Glomerular endothelial cell (primary cell): ENCODE measurements around the gene MAGEA10. TPM values are rescaled to one million over a fixed set of nuclear protein-coding genes. Genes with fewer than 3 reads are reported as not detected.
"Not testable (repeated sequence)": the region's sequence is repeated elsewhere in the genome, so short reads cannot be mapped to it uniquely, and the experiment has no call there.

Experiments
- DNase-seq: peaks from one replicate; pipeline ENCODE4 v3.0.0-alpha.2; 2011; ENCODE audit warnings: low read depth, low spot score; ENCODE audit errors: extremely low read depth
- total RNA-seq: library from RNA; depleted of rRNA; stranded (reverse); fragments of >200 nt; gene quantifications from 2 replicates; pipeline ENCODE4 v1.2.3, GENCODE V29; 2015

The MAGEA10 gene
- not detected in 2 replicates for total RNA-seq

DNA sequence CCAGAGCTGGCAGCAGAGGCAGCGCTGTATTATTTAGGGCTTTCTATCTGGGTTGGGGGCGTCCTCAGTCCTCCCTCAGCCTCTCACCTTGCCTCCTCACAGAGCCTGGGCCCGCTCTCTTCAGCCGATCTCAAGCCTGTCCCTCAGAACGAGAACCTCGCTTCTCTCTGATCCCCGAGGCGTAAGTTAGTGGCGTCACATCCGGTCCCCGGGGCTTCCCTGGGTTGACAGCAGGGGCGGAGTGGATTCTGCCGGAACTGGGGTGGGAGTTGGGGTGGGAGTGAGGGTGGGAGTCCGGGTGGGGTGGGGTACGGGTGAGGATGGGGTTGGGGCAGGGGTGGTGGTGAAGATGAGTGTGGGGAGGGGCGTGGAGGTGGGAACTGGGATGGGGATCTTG lies at the start of gene MAGEA10:
TSS of gene MAGEA10 (minus strand) at position 190 of the 397 bp plus-strand sequence. CDS start 2,957 bp downstream, outside the sequence.
- no peak for DNase-seq

- DNase-seq, result no peak
These were observed 39.3 kb upstream of the MAGEA10 start for GRCh38 chrX:152177497-152178269.

- no peak for DNase-seq
These were observed 38.7 kb upstream of the MAGEA10 start for GRCh38 chrX:152177052-152177451.

GRCh38 chrX:152175892-152176291 lies 37.5 kb upstream of the MAGEA10 start:
- not testable (repeated sequence) for DNase-seq

- not testable (repeated sequence) for DNase-seq
These were observed 35.5 kb upstream of the MAGEA10 start for GRCh38 chrX:152173923-152174322.

GRCh38 chrX:152170621-152171020 lies 32.2 kb upstream of the MAGEA10 start:
- DNase-seq, result no peak

- DNase-seq, result no peak
These were observed 26.8 kb upstream of the MAGEA10 start for GRCh38 chrX:152165033-152165743.

GRCh38 chrX:152157042-152157441 lies 18.7 kb upstream of the MAGEA10 start:
- DNase-seq, result no peak

GRCh38 chrX:152155766-152156310 lies 17.5 kb upstream of the MAGEA10 start:
- no peak for DNase-seq

DNA sequence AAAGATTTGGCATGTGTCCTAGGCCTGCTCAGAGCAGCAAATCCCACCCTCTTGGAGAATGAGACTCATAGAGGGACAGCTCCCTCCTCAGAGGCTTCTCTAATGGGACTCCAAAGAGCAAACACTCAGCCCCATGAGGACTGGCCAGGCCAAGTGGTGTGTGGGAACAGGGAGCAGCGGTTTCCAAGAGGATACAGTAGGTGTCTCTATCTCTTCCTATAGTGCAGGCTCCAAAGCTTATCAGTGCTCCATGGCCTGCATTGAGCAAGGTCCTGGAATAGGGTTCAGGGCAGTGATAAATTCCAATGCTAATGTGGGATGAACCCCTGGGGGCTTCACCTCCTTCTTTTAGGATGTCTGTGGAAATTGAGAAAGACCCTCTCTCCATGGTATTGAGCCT lies 15.7 kb upstream of the MAGEA10 start:
- no peak for DNase-seq

GRCh38 chrX:152151256-152151655 lies 12.9 kb upstream of the MAGEA10 start:
- DNase-seq, result no peak

GRCh38 chrX:152149648-152150047 lies 11.3 kb upstream of the MAGEA10 start:
- no peak for DNase-seq

DNA sequence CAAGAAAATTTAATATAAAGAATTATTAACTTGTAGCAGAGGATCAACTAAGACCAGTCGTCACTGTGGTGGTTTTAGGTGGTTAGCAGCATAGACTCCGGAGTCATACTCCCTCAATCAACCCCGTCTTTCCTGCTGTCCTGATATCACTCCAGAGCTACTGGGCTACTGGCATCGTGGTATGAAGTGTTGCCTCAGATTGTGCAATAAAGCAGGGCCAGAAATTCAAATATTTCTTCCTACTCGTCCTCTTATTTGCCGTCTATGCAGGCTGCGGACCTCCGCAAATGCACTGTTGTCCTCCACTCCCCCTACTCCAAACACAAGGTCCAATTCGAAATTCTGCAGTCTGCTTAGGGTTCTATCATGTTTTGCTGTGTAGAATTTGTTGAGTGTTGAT lies 1.2 kb upstream of the MAGEA10 start:
- DNase-seq, result no peak

DNA sequence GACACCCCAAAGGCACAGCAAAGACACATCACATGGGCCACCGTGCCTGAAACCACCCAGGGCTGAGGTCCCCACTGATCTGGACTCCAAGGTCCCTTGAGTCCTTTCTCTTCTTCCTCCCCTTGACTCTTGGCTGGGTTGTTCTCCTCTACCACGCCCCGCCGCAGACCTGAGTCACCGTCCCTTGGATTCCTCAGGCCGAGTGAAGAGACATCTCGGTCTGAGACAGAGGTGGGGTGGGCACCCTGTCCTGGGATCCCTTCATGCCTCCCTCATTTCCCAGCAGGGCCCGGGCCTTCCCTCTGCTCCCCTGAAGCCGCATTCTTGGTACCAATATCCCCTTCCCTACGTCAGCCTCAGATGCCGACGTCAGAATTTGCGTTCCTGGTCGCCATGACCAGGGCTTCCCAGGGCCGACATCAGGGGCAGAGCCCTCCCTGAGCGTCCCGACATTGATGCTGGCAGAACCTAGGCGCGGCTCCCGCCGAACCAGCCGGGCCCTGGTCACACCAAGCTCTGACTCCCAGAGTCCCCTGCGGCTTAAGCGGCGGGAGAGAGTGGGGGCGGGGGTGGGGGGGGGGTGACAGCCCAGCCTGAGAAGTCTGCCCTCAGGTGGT lies 498 bp downstream of the MAGEA10 start:
- DNase-seq, result no peak

DNA sequence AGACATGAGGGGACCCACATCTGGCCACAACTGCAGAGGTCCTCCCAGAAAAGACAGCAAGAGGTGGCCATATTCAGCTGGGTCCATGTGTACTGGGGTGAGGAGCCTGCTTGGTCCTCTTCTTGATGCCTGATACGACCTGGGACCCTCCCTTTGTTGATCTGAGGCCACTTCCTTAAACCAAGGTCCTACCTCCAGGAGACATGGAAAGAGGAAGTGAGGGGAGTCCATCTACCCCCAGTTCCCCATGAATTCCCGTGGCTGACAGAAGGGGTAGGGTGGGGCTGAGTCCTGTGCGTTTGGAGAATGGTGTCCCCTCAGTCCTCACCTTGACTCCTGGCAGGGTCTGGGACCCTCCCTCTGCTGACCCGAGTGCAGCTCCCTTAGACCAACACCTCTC lies 2.1 kb downstream of the MAGEA10 start:
- no peak for DNase-seq

DNA sequence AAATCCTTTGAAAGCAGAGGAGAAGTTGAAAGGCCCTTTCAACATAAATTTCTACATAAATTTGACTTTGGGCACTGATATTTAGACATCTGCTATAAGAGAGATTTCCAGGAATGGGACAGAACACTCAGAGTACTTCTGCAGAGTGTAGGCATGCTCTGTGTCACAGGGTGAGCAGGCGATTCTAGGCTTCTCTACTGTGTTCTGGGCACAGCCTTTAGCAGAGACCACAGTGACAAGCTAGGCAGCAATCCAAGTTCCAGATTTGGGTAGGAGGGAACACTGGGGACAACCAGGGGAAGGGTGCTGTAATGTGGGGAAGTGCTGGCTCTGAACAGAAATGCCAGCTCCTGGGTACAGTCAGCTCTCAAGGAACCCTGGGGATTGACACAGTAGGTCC lies 6.9 kb downstream of the MAGEA10 start:
- DNase-seq, result no peak

GRCh38 chrX:152129069-152129844 lies 9.1 kb downstream of the MAGEA10 start:
- not testable (repeated sequence) for DNase-seq

- no peak for DNase-seq
These were observed 21.1 kb downstream of the MAGEA10 start for GRCh38 chrX:152117305-152117704.

- DNase-seq, result no peak
These were observed 29.9 kb downstream of the MAGEA10 start for GRCh38 chrX:152108527-152108926.

- no peak for DNase-seq
These were observed 34.5 kb downstream of the MAGEA10 start for GRCh38 chrX:152103866-152104265.

- no peak for DNase-seq
These were observed 52.2 kb downstream of the MAGEA10 start for GRCh38 chrX:152086141-152086540.
